ENCODE data around the gene CACNA1C. TPM values are rescaled to one million over a fixed set of nuclear protein-coding genes. Genes with fewer than 3 reads are reported as not detected.

The CACNA1C gene
- total RNA-seq, 1 experiment from 2014 or later: 0.57 TPM

- no peak for DNase-seq (ENCODE audit: low read depth)
Measured at GRCh38 chr12:2317772-2318171, 265.0 kb downstream of the CACNA1C start.

GRCh38 chr12:2318286-2318685 is 265.5 kb downstream of the CACNA1C start:
- DNase-seq (ENCODE audit: low read depth): no peak

GRCh38 chr12:2319136-2319535 is 266.3 kb downstream of the CACNA1C start:
- no peak for DNase-seq (ENCODE audit: low read depth)

DNA sequence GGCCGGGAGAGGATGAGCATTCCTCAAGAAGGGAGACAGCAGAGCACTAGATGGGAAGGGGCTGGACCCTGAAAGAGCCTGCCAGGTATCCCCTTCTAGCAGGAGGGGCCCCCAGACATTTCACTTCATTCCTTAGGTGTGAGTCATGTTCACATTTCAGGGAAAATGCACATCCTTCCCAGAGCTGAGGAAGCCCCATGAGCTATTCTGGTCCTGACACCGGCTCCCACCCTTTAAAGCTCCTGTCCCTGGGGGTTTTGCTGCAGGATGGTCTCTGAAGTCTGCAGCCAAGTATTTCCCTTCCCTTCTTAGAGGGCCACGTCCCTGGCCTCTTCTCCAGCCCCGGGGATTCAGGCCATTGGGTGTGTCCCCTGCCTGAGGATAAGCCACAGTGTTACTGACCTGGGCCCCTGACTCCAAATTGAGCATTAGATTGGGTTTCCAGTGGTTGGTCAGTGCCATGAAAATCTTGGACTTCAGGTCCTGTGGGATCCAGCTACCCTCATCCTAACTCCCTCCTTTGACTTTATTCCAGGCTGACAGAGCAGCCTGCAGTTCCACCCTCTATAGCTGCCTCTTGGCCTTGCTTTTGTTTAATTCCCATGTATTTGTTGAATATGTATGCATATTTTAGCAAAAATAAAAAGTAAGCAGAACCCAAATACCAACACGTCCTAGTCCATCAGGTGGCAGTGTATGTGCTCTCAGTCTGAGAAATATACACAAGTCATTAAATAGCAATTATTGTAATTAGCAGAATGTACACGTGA is 267.1 kb downstream of the CACNA1C start:
- no peak for DNase-seq (ENCODE audit: low read depth)

DNA sequence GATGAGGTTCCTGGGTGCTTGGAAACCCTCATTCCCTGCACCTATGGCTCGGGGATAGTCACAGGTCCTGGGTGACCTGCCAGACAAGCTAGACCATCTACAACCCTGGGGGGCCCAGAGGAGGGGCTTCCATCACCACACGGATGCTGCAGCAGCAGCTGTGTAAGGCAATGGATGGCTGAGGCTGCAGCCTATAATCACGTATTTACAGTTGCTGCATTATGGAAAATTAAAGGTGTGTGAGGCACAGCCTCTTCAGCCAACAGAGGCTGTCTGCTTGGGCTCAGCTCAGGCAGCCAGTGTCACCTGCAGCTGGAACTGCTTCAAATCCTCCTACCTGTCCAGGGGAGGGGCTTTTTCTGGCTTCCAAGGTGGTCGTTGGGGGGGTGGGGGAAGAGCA is 268.1 kb downstream of the CACNA1C start:
- DNase-seq (ENCODE audit: low read depth): no peak

DNA sequence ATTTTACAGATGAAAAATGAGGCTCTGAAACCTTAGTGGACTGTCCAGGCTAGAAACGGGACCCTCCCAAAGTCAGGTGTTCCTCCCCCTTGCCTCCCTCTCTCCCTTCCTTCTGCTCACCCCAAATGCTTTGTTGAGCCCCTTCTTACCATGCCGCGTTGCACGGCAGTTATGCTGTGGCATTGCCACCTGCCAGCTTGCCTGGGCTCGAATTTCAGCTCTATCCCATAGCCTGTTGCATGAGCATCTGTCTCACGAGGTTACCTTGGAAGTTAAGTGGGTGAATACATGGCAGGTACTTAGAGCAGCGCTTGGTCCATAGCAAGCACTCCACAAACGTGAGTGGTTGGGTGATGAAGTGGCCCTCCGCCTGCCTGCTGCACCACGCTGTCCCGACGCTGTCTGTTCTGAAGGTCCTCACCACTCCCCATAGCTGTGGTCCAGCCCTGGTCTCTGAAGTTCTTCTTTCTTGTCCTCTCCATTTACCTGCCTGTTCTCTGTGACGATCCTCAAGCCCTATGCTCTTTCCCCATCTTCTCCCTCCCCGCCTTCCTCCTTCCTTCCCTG is 269.9 kb downstream of the CACNA1C start:
- DNase-seq (ENCODE audit: low read depth): no peak

DNA sequence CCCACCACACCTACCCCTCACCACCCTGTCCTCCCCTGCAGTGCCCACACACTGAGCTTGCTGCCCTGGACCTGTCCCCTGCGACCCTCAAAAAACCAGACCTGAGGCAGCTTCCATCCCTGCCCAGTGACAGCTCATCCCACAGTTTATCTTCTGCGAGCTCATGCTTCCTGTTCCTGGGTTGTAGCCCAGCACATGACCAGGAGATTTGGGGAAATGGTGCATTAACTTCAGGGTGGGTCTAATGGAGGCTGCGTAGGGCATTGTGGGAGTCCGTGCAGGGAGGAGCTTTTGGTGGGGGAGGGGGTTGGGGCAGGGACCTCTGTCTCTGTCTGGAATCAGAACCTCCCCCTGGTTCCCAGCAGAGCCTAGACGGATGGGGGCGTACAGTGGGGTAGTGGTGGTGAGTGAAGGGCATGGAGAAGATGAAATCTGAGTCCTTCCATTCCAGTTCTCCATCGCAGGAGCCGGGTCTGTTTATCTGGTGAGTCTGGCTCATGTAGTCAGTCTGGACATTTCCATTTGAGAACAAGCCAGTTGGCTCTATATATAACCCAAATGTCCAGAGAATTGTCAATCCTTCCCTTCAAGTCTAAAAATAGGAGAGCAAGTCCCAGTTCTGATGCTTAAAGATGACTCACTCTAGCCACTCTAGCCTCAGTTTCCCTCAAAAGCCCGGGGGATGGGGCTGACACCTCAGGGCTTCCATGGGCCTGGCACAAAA is 270.9 kb downstream of the CACNA1C start:
- DNase-seq (ENCODE audit: low read depth): no peak

DNA sequence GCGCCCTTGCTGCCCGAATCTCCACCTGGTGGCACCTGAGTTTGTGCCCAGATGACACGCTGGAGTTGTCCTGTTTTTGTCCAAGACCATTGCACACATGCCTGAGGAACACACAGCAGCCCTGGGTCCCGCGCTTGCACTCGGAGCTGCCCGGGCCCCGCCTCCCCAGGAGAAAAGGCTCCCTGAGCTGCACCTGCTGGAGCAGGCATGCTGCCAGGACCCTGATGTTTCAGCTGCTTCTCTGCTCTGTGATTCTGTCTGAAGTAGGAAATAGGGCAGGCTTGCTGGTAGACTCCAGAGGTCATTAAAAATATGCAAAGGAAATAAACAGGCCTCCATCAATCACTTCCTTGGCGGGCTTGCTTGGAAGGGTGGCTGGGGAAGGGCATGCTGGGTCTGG is 271.6 kb downstream of the CACNA1C start:
- DNase-seq (ENCODE audit: low read depth): peak; percentile 67

DNA sequence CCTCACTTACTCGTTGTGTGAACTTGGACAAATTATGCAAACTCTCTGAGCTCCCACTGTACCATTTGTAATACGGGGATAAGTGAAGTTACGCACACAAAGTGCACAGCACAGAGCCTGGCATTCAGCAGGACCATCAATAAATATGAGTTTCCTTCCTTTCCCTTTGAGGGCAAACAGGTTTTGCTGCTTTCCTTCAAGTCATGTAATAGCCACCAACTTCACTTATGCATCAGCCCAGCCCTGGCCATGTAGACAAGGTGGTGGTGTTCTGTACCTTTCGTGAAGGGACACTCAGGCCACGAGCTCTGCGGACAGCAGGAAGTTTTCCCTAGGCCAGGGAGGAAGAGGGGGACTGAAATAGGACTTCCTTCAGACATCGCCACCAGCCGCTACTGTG is 272.7 kb downstream of the CACNA1C start:
- no peak for DNase-seq (ENCODE audit: low read depth)

DNA sequence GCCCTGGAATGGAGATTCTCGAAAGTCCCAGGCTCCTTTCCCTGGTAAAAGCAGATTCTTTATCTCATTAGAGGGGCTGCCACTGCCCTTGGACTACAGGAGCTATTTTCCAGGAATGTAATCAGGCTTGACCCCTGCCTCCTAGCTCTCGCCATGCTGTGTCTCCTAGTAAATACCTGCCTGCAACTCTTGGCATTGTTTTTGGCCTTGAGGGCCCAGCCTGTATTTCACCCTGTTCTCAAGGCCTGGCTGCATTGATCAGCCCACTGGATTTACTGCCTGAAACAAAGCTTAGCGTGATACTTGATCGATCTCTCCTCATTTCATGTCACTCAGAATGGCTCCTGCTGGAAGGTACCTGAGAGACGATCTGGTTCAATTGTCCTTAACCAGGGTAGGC is 273.7 kb downstream of the CACNA1C start:
- DNase-seq (ENCODE audit: low read depth): no peak

DNA sequence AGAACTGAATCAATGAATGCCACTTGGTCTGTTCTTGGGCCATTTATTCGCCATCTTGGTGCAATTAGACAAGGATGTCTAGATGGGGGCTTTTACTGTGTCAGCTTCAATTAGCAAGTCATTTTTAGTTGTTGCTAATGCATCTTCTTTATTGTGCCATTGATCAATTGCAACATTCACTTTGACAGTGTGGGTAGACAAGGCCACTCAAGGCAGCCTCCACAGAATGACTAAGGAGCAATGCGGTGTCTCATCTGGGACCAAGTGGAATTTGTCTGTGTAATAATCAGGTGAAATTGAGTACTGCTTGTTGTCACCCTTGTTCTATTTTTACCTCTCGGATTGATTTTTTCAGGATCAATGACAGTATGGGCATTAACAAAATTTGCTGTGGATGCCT is 275.9 kb downstream of the CACNA1C start:
- no peak for DNase-seq (ENCODE audit: low read depth)

- DNase-seq (ENCODE audit: low read depth): no peak
Measured at GRCh38 chr12:2329661-2330210, 276.9 kb downstream of the CACNA1C start.

- DNase-seq (ENCODE audit: low read depth): no peak
Measured at GRCh38 chr12:2332236-2332635, 279.4 kb downstream of the CACNA1C start.

- DNase-seq (ENCODE audit: low read depth): no peak
Measured at GRCh38 chr12:2332947-2333346, 280.2 kb downstream of the CACNA1C start.

- peak; percentile 59 for DNase-seq (ENCODE audit: low read depth)
Measured at GRCh38 chr12:2333491-2334195, 280.9 kb downstream of the CACNA1C start.

GRCh38 chr12:2334271-2334670 is 281.5 kb downstream of the CACNA1C start:
- DNase-seq (ENCODE audit: low read depth): no peak

DNA sequence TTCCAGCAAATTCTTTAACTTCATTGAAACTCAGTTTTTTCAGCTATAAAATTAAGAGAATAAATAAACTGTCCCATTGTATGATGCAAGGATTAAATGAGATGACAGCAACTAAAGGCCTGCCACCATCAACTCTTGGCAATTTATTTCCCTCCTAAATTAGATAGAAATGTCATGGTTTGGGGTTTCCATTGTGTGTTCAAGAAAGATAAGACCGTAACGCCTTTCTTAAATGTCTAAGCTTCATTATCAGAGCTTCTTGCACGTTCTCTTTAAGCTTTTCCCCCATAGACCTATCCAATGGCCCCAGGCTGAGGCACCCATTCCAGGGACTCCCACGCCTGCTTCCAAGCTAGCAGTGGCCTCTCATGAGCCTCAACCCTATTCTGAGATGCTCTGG is 281.9 kb downstream of the CACNA1C start:
- no peak for DNase-seq (ENCODE audit: low read depth)

- DNase-seq (ENCODE audit: low read depth): no peak
Measured at GRCh38 chr12:2335109-2335508, 282.3 kb downstream of the CACNA1C start.

- DNase-seq (ENCODE audit: low read depth): no peak
Measured at GRCh38 chr12:2335513-2335912, 282.7 kb downstream of the CACNA1C start.

DNA sequence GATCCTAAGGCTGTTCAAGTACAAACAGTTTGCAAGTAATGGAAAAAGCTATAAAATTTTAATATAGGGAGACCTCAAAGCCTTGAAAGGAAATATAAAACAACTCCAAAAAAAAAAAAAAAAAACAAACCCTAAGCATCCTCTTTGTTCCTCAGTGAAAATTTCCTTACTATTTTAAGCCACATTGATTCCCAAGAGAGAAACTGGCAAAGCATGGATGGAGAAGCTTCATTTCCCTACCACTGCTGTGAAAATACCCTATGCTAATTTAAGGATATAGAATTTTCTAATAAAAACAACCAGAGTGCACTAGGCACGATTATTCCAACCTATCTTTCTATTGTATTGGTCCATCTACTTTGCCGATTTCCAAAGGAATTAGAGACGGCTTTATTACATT is 283.1 kb downstream of the CACNA1C start:
- no peak for DNase-seq (ENCODE audit: low read depth)

GRCh38 chr12:2336409-2336829 is 283.6 kb downstream of the CACNA1C start:
- peak; percentile 93 for DNase-seq (ENCODE audit: low read depth)
